ENCODE data around the gene FTSJ1.

Gene FTSJ1

GRCh38 chrX:48489892-48490291 is 13.9 kb downstream of the FTSJ1 start:
- no peak for TF ChIP-seq CTCF (IDR thresholded peaks at IDR 0.05; ENCODE audit: extremely low read depth, missing control alignments)
- DNase-seq (ENCODE audit: low spot score) = no peak

- DNase-seq (ENCODE audit: low spot score) = no peak
- no peak for TF ChIP-seq CTCF (IDR thresholded peaks at IDR 0.05; ENCODE audit: extremely low read depth, missing control alignments)
Measured at GRCh38 chrX:48490661-48491060, 14.7 kb downstream of the FTSJ1 start.

- DNase-seq (ENCODE audit: low spot score) = no peak
Measured at GRCh38 chrX:48491809-48492208, 15.8 kb downstream of the FTSJ1 start.

GRCh38 chrX:48492293-48492910 is 16.4 kb downstream of the FTSJ1 start:
- no peak for TF ChIP-seq CTCF (IDR thresholded peaks at IDR 0.05; ENCODE audit: extremely low read depth, missing control alignments)
- no peak for DNase-seq (ENCODE audit: low spot score)

More at GRCh38 chrX:48491809-48492208, 15.8 kb downstream of the FTSJ1 start:
- no peak for TF ChIP-seq CTCF (IDR thresholded peaks at IDR 0.05; ENCODE audit: extremely low read depth, missing control alignments)

- no peak for DNase-seq (ENCODE audit: low spot score)
- no peak for TF ChIP-seq CTCF (IDR thresholded peaks at IDR 0.05; ENCODE audit: extremely low read depth, missing control alignments)
Measured at GRCh38 chrX:48493890-48494364, 17.9 kb downstream of the FTSJ1 start.

- no peak for DNase-seq (ENCODE audit: low spot score)
- TF ChIP-seq CTCF (IDR thresholded peaks at IDR 0.05; ENCODE audit: extremely low read depth, missing control alignments) = no peak
Measured at GRCh38 chrX:48496660-48497059, 20.7 kb downstream of the FTSJ1 start.

GRCh38 chrX:48497871-48498270 is 21.9 kb downstream of the FTSJ1 start:
- no peak for TF ChIP-seq CTCF (IDR thresholded peaks at IDR 0.05; ENCODE audit: extremely low read depth, missing control alignments)
- DNase-seq (ENCODE audit: low spot score) = no peak
